Daoy (cell line): ENCODE measurements around the gene TLN1. TPM values are rescaled to one million over a fixed set of nuclear protein-coding genes. Genes with fewer than 3 reads are reported as not detected.

Experiments
- total RNA-seq: library from RNA; depleted of rRNA; stranded (reverse); fragments of >200 nt; shearing (Covaris generic); gene quantifications from 2 replicates; pipeline ENCODE4 v1.2.3, GENCODE V29; 2014; rRNA removed

Gene TLN1
- total RNA-seq, 1 experiment from 2014 or later, result 190 TPM

Other genes starting within 250 kb of the TLN1 start
- gene RUSC2, start 242.1 kb downstream of the TLN1 start, total RNA-seq, result 18.2 and 20.7 TPM in 2 replicates
- 6.1 and 9.4 TPM in 2 replicates for gene TESK1, start 126.9 kb downstream of the TLN1 start, total RNA-seq
- 1.7 TPM in 1 of 2 replicates, not detected in the other for gene CD72, start 113.8 kb downstream of the TLN1 start, total RNA-seq
- gene SIT1, start 81.3 kb downstream of the TLN1 start, total RNA-seq, result not detected in 2 replicates
- gene RMRP, start 74.2 kb downstream of the TLN1 start, total RNA-seq, result 3,813 and 4,416 TPM in 2 replicates
- gene CCDC107, start 73.9 kb downstream of the TLN1 start, total RNA-seq, result 8.6 and 9.5 TPM in 2 replicates
- gene ARHGEF39, start 67.0 kb downstream of the TLN1 start, total RNA-seq, result 2.9 and 4.2 TPM in 2 replicates
- 0.42 TPM in 1 of 2 replicates, not detected in the other for gene CA9, start 58.3 kb downstream of the TLN1 start, total RNA-seq
- gene TPM2, start 42.3 kb downstream of the TLN1 start, total RNA-seq, result 793 and 977 TPM in 2 replicates
- gene CREB3, start 471 bp upstream of the TLN1 start, total RNA-seq, result 97.9 and 104 TPM in 2 replicates
- 23.6 and 24.8 TPM in 2 replicates for gene GBA2, start 17.0 kb upstream of the TLN1 start, total RNA-seq
- 11.7 and 16.3 TPM in 2 replicates for gene RGP1, start 17.1 kb upstream of the TLN1 start, total RNA-seq
- gene MSMP, start 22.1 kb upstream of the TLN1 start, total RNA-seq, result 0.21 and 0.51 TPM in 2 replicates
- 2.1 and 3.4 TPM in 2 replicates for gene NPR2, start 59.4 kb upstream of the TLN1 start, total RNA-seq
- gene SPAG8, start 80.1 kb upstream of the TLN1 start, total RNA-seq, result 0.57 and 0.65 TPM in 2 replicates
- 72.7 and 94.8 TPM in 2 replicates for gene HINT2, start 82.8 kb upstream of the TLN1 start, total RNA-seq
- not detected in 2 replicates for gene FAM221B, start 96.5 kb upstream of the TLN1 start, total RNA-seq
- gene TMEM8B, start 97.0 kb upstream of the TLN1 start, total RNA-seq, result 1.1 and 2.0 TPM in 2 replicates
- gene OR13J1, start 138.2 kb upstream of the TLN1 start, total RNA-seq, result not detected in 2 replicates
- gene HRCT1, start 174.0 kb upstream of the TLN1 start, total RNA-seq, result 1.8 and 3.5 TPM in 2 replicates
- gene SPAAR, start 177.3 kb upstream of the TLN1 start, total RNA-seq, result 0.06 TPM in 1 of 2 replicates, not detected in the other
- not detected in 2 replicates for gene OR2S2, start 226.0 kb upstream of the TLN1 start, total RNA-seq